HepG2 (cell line): ENCODE data around the gene SMIM14. TPM values are rescaled to one million over a fixed set of nuclear protein-coding genes. Genes with fewer than 3 reads are reported as not detected.

Experiments
- AKAP8 ChIP-seq: sonication (generic); formaldehyde crosslinking; IDR thresholded peaks from 2 replicates; pipeline ENCODE4 v1.5.1; 2020; ENCODE audit warnings: mild to moderate bottlenecking, missing genetic modification reagents
- FOSL2 ChIP-seq: sonication (generic); formaldehyde crosslinking; IDR thresholded peaks from 2 replicates; pipeline ENCODE4 v1.4.0; 2020; ENCODE audit warnings: missing genetic modification reagents
- GABPB1 ChIP-seq: IDR thresholded peaks from 2 replicates; pipeline ENCODE4 v1.6.1; 2016; ENCODE audit warnings: mild to moderate bottlenecking, missing genetic modification reagents, moderate library complexity, missing compliant biosample characterization
- HOXA3 ChIP-seq: sonication (generic); formaldehyde crosslinking; IDR thresholded peaks from 2 replicates; pipeline ENCODE4 v1.5.0; 2020; ENCODE audit warnings: missing genetic modification reagents
- JARID2 ChIP-seq: sonication (generic); formaldehyde crosslinking; IDR thresholded peaks from 2 replicates; pipeline ENCODE4 v1.8.1; 2023; ENCODE audit warnings: missing genetic modification reagents, inconsistent platforms; ENCODE audit not compliant: insufficient replicate concordance
- KAT8 ChIP-seq: IDR thresholded peaks from 2 replicates; pipeline ENCODE4 v1.6.1; 2016; ENCODE audit warnings: missing genetic modification reagents, missing compliant biosample characterization
- MED1 ChIP-seq: sonication (generic); formaldehyde crosslinking; IDR thresholded peaks from 2 replicates; pipeline ENCODE4 v1.4.0; 2020; ENCODE audit warnings: missing genetic modification reagents
- MEIS1 ChIP-seq: sonication (generic); formaldehyde crosslinking; IDR thresholded peaks from 2 replicates; pipeline ENCODE4 v1.9.0; 2021; ENCODE audit warnings: mild to moderate bottlenecking, missing genetic modification reagents, moderate library complexity, borderline replicate concordance
- MLX ChIP-seq: IDR thresholded peaks from 2 replicates; pipeline ENCODE4 v1.6.1; 2016
- PAWR ChIP-seq: sonication (generic); formaldehyde crosslinking; IDR thresholded peaks from 2 replicates; pipeline ENCODE4 v1.4.0; 2020; ENCODE audit warnings: missing genetic modification reagents, mild to moderate bottlenecking, borderline replicate concordance
- SCMH1 ChIP-seq: sonication (generic); formaldehyde crosslinking; IDR thresholded peaks from 2 replicates; pipeline ENCODE4 v1.9.0; 2021; ENCODE audit warnings: missing genetic modification reagents, mild to moderate bottlenecking, borderline replicate concordance
- SRF ChIP-seq: IDR thresholded peaks from 2 replicates; pipeline ENCODE4 v1.6.1; 2011; ENCODE audit warnings: mild to moderate bottlenecking, low read depth, low read length, moderate library complexity
- TEAD3 ChIP-seq: optimal IDR thresholded peaks from 2 replicates; pipeline ENCODE3; 2016; ENCODE audit warnings: borderline replicate concordance
- TOPORS ChIP-seq: sonication (generic); formaldehyde crosslinking; IDR thresholded peaks from 2 replicates; pipeline ENCODE4 v1.8.0; 2023; ENCODE audit warnings: mild to moderate bottlenecking, missing genetic modification reagents
- U2AF1 ChIP-seq: fragments of 200-400 bp; formaldehyde crosslinking; optimal IDR thresholded peaks from 2 replicates; pipeline ENCODE3; 2017; ENCODE audit warnings: mild to moderate bottlenecking, low read depth, low read length
- ZBTB1 ChIP-seq: sonication (generic); formaldehyde crosslinking; IDR thresholded peaks from 2 replicates; pipeline ENCODE4 v1.4.0; 2020; ENCODE audit warnings: missing genetic modification reagents, borderline replicate concordance
- ZNF513 ChIP-seq: sonication (generic); formaldehyde crosslinking; conservative IDR thresholded peaks from 2 replicates; pipeline ENCODE4 v1.5.0; 2020; ENCODE audit warnings: missing genetic modification reagents
- ZNF562 ChIP-seq: sonication (generic); formaldehyde crosslinking; IDR thresholded peaks from 2 replicates; pipeline ENCODE4 v1.8.0; 2022; ENCODE audit warnings: missing genetic modification reagents, borderline replicate concordance
- ZNF672 ChIP-seq: sonication (generic); formaldehyde crosslinking; IDR thresholded peaks from 2 replicates; pipeline ENCODE4 v1.8.1; 2022; ENCODE audit warnings: missing genetic modification reagents
- ZNF792 ChIP-seq: IDR thresholded peaks from 2 replicates; pipeline ENCODE4 v1.6.1; 2016
- ZNF878 ChIP-seq: sonication (generic); formaldehyde crosslinking; IDR thresholded peaks from 2 replicates; pipeline ENCODE4 v1.8.1; 2023; ENCODE audit warnings: mild to moderate bottlenecking, missing genetic modification reagents, moderate library complexity
- ZSCAN9 ChIP-seq: IDR thresholded peaks from 2 replicates; pipeline ENCODE4 v1.6.1; 2016; ENCODE audit warnings: borderline replicate concordance
- polyA plus RNA-seq, 8 experiments: library from polyadenylated mRNA; depleted of rRNA in 3 of 8; stranded (reverse) in 7 of 8; unstranded in 1 of 8; fragments of >200 nt; fragmentation: Illumina TruSeq in 4 of 8; extraction: Trizol in 4 of 8; gene quantifications; 2 replicates each; pipeline versions ENCODE4 v1.2.1 to v1.2.3, GENCODE V29; 2011 to 2016; ENCODE audit warnings: low read depth in 4 of 8, missing spikeins in 1 of 8, mixed read lengths in 1 of 8; ENCODE audit not compliant: insufficient read depth in 1 of 8
- total RNA-seq, 5 experiments: library from RNA; depleted of rRNA; stranded (reverse); fragments of >200 nt; fragmentation: Illumina TruSeq; extraction: Trizol; gene quantifications; 2 replicates each; pipeline ENCODE4 v1.2.3, GENCODE V29; 2016; ENCODE audit warnings: low read depth in 1 of 5
- TF ChIP-seq, protein P1 (sequence below): sonication (generic); formaldehyde crosslinking; IDR thresholded peaks from 2 replicates; pipeline ENCODE4 v1.4.0; 2020; ENCODE audit warnings: missing genetic modification reagents

SMIM14 gene
- total and polyA plus RNA-seq, 2 of the 13 experiments (the other 11 are each of a cell fraction or from before 2014, with no cell fraction given) = 16.3 to 28.1 TPM

GRCh38 chr4:39527296-39528060 lies 111.2 kb downstream of the SMIM14 start, which contains the start of gene UGDH (continued):
- TF ChIP-seq GABPB1 (CRISPR knock-in tag) (peak; percentile 94), AKAP8 (peak; percentile 88), ZNF562 (no peak), HOXA3 (CRISPR knock-in tag) (peak; percentile 53), ZNF878 (peak; percentile 90), SCMH1 (CRISPR knock-in tag) (no peak), MEIS1 (peak; percentile 27; the same call in 1 of the 2 replicates), KAT8 (CRISPR knock-in tag) (peak; percentile 85), MLX (CRISPR knock-in tag) (no peak; the same call in 1 of the 2 replicates), JARID2 (peak; percentile 74), ZBTB1 (CRISPR knock-in tag) (no peak), MED1 (CRISPR knock-in tag) (peak; percentile 91), U2AF1 (peak; percentile 61), ZNF792 (CRISPR knock-in tag) (peak; percentile 25; the same call in 1 of the 2 replicates), TOPORS (CRISPR knock-in tag) (peak; percentile 88), TEAD3 (peak; percentile 75), ZSCAN9 (CRISPR knock-in tag) (no peak; the same call in none of the 2 replicates), FOSL2 (CRISPR knock-in tag) (peak; percentile 46), SRF (no peak), ZNF513 (CRISPR knock-in tag) (0 out of 2 replicates have a peak, but pooled peaks have one; percentile 59), PAWR (no peak), ZNF672 (CRISPR knock-in tag) (peak; percentile 94)
- TF ChIP-seq, protein P1, sequence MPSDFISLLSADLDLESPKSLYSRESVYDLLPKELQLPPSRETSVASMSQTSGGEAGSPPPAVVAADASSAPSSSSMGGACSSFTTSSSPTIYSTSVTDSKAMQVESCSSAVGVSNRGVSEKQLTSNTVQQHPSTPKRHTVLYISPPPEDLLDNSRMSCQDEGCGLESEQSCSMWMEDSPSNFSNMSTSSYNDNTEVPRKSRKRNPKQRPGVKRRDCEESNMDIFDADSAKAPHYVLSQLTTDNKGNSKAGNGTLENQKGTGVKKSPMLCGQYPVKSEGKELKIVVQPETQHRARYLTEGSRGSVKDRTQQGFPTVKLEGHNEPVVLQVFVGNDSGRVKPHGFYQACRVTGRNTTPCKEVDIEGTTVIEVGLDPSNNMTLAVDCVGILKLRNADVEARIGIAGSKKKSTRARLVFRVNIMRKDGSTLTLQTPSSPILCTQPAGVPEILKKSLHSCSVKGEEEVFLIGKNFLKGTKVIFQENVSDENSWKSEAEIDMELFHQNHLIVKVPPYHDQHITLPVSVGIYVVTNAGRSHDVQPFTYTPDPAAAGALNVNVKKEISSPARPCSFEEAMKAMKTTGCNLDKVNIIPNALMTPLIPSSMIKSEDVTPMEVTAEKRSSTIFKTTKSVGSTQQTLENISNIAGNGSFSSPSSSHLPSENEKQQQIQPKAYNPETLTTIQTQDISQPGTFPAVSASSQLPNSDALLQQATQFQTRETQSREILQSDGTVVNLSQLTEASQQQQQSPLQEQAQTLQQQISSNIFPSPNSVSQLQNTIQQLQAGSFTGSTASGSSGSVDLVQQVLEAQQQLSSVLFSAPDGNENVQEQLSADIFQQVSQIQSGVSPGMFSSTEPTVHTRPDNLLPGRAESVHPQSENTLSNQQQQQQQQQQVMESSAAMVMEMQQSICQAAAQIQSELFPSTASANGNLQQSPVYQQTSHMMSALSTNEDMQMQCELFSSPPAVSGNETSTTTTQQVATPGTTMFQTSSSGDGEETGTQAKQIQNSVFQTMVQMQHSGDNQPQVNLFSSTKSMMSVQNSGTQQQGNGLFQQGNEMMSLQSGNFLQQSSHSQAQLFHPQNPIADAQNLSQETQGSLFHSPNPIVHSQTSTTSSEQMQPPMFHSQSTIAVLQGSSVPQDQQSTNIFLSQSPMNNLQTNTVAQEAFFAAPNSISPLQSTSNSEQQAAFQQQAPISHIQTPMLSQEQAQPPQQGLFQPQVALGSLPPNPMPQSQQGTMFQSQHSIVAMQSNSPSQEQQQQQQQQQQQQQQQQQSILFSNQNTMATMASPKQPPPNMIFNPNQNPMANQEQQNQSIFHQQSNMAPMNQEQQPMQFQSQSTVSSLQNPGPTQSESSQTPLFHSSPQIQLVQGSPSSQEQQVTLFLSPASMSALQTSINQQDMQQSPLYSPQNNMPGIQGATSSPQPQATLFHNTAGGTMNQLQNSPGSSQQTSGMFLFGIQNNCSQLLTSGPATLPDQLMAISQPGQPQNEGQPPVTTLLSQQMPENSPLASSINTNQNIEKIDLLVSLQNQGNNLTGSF (CRISPR knock-in tag) = 0 out of 2 replicates have a peak, but pooled peaks have one; percentile 59
